Endometrial microvascular endothelial cells (primary cell): ENCODE results near the gene ZDHHC11B. TPM values are rescaled to one million over a fixed set of nuclear protein-coding genes. Genes with fewer than 3 reads are reported as not detected.
"Not testable (repeated sequence)": the region's sequence is repeated elsewhere in the genome, so short reads cannot be mapped to it uniquely, and the experiment has no call there.

Source experiments
- in situ Hi-C: cut with HindIII; loops from 2 replicates; pipeline ENCODE4 v1.10.0; 2017; ENCODE audit warnings: low sequenced_read_pairs, low pct_unique_long_range_greater_than_20kb; ENCODE audit errors: inconsistent ontology term
- total RNA-seq: library from RNA; depleted of rRNA; stranded (reverse); fragments of >200 nt; gene quantifications from one replicate; pipeline ENCODE4 v1.2.3, GENCODE V29; 2015; ENCODE audit errors: inconsistent ontology term

Gene ZDHHC11B
- total RNA-seq, 1 donor from 2014 or later: not detected

DNA sequence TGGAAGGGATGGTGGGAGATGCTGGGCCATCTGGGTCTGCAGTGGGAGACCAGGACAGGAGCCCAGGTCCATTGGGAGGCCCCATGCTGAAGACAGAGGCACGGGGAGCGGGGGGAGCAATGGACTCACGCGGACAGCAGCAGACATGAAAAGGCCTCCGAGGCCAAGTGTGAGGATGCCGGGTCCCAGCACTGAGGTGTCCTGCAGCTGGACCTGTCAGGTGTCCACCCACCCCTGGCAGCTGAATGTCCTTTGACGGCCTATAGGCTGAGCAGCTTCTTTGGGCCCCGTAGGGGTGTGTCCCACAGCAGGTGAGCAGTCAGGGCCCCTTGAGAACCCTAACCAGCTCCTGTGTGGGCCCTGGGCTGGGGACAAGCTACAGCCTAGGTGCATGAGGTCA lies 88.3 kb downstream of the ZDHHC11B start:
- in situ Hi-C loops: not testable (repeated sequence)

DNA sequence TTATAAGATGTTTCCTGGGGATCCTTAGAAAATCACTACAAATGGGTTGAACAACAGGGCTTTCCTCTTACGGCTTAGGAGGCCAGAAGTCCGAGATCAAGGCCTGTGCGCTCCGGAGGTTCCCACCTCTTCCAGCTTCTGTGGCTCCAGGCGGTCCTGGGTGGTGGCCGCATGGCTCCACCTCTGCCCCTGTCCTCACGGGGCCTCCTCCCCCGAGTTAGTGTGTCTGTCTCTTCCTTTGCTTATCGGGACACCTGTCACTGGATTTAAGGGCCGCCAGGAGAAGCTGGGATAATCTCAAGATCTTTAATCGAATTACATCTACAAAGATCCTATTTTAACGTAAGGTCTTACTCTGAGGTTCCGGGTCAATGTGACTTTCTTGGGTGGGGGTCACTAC lies 89.1 kb downstream of the ZDHHC11B start:
- in situ Hi-C loops: not testable (repeated sequence)

DNA sequence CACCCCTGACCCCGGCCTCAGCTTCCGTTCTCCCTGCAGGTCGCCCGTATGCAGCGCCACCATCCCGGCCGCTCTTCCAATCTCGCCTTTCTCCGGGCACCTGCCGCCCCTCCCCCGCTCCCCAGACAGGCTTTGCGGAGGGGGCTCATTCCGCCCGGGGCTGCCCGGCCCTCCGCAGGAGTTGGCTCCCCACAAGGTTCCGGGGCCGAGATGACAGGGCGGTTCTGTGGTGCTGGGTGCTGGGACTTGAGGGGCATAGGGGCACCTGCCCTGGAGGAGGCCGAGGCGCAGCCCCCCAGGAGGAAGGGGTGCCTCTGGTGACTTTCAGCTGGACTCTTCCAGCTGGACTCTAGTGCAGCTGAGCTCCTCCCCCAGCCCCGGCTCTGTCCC lies 90.5 kb downstream of the ZDHHC11B start:
- in situ Hi-C loops: not testable (repeated sequence)

DNA sequence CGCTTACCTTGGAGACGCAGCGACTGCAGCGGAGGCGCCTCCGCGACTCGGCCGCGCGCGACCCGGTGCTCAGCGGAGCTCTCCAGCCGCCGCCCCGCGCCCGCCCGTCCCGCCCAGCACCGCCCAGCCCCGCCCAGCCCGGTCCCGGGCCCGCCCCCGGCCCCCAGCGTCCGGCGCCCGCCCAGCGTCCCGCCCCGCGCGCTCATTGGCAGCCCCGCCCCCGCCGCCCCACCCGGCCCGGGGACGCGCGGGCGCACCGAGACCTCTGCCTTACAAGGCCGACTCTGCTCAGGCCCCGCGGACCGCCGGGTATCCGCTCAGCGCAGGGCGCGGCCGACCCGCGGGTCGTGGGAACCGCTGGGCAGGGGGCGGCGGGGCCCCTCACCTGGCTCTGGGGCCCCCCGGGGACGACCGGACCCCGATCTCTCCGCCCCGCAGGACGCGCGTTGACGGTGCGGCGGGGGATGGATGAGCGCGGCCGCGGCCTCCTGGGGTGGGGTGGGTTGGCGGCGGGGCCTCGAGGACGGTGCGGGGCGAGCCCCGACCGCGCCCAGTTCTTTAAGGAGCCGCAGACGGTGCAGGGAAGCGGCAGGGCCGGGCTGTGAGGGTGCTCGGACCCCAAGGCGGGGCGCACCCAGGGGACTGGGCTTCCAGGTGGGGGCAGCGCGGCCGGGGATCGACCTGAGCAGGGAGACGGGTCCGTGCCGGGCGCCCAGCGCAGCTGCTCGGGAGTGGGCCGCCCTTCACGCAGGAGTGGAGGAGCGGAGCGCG lies 91.1 kb downstream of the ZDHHC11B start, which contains the start of gene TPPP:
Gene TPPP (minus strand): TSS at position 82 of the 771 bp plus-strand sequence. CDS start 15,292 bp downstream, outside the sequence.
- in situ Hi-C loops: not testable (repeated sequence)

GRCh38 chr5:692529-693041 lies 91.9 kb downstream of the ZDHHC11B start:
- in situ Hi-C loops: not testable (repeated sequence)

GRCh38 chr5:691817-692528 lies 92.6 kb downstream of the ZDHHC11B start:
- in situ Hi-C loops: no loop called here

- in situ Hi-C loops: not testable (repeated sequence)
These were observed 93.5 kb downstream of the ZDHHC11B start for GRCh38 chr5:691049-691448.

DNA sequence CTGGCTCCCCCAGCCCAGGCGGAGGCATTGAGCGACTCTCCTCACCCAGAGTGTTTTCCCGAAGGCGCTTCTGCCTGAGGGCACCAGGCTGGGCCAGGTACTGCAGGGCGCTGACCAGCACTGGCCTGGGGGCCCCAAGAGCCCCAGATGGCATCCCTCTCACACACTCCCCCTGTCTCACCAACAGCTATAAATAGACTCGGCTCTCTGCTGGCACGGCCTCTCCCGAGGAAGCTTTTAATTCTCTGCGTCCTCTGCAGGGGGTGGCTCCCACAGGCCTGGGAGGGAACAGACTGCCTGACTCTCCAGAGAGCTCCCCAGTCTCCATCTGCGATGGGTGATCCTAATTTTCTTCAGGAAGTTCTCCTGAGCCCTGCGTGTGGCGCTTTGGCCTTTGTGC lies 94.2 kb downstream of the ZDHHC11B start:
- in situ Hi-C loops: not testable (repeated sequence)

DNA sequence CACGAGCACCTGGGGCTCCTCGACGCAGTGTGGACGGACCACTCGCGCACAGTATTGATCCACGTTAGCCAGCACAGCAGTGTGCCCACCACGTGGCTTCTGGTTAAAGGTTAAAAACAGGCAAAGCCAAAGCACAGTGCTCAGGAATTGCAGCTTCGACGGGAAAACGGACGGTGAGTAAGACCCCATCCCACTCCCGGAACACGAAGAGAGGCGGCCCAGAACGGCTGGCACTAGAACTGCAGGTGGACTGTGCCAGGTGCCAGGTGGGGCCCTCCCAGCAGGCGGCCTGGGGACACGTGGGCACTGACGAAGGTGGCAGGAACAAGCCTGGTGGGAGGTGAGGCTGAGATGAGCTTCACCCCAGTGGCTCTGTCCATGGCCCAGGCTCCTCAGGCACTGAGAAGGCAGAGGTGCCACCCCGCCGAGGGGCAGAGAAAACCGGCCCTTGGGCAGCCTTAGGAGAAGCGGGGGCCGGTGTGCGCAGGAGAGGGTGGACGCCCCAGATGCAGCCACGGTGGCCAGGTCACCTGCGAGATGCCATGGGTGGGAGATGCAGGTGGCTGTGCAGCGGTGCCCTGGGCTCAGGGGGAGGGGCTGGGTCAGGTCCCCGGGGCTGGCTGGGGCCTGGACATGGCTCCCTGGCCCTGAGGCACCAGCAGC lies 96.0 kb downstream of the ZDHHC11B start:
- in situ Hi-C loops: not testable (repeated sequence)

DNA sequence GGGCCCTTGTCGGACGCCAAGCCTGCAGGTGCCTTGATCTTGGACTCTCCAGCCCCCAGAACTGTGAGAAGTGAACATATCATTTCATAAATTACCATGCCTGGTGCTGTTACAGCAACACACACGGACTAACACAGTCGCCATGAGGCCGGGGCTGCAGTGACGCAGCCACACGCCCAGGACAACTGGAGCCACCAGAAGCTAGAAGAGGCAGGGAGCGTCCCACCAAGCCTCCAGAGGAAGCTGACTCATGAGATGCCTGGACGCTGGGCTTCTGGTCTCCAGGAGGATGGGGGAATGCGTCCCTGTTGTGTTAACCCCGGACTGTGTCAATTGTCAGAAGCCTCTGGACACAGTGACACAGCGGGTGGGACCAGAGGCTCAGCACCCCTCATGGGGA lies 97.6 kb downstream of the ZDHHC11B start:
- in situ Hi-C loops: not testable (repeated sequence)

GRCh38 chr5:686172-686523 lies 98.4 kb downstream of the ZDHHC11B start:
- in situ Hi-C loops: not testable (repeated sequence)

GRCh38 chr5:685262-686171 lies 99.0 kb downstream of the ZDHHC11B start:
- in situ Hi-C loops: no loop called here

- in situ Hi-C loops: no loop called here
These were observed 99.7 kb downstream of the ZDHHC11B start for GRCh38 chr5:684751-685216.

DNA sequence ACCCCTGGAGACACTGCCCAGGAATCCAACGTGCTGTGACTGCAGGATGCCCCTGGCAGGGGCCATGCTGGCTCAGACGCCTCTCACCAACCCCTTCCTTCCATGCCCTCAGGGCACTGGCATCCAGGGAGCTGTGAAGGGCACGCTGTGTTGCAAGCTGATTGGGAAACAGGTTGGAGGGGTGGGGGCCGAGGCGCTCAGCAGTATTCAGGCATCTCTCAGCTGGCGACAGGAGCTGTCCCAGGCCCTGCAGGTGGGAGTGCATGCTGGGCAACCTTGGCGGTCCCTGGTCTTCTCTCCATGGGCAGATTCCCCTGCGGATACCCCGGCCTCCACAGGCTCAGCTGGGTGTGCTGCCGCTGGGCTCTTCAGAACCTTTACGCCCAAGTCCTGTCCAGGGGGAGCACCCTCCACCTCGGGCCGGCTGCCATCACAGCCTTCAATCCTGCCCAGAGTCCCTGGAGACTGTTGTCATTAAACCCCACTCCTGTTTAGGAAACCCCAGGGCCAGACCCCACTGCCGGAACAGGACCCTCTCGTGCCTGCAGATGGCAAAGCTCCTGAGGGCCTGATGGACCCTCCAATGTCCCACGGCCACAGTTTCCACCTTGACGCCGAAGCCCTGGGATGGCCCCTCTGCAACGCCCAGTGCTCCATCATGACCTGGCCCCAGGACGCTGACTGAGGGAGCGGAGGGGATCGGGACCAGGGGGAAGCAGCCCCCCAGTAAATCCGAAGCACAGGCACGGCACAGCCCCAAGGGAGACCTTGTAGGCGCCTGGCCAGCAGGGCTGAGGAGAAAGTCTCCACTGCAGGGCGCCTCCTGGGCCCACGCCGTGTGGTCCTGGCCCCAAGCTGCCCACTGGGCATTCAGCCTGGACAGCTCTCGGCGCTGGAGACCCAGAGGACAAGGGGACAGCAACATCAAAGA lies 100.7 kb downstream of the ZDHHC11B start:
- in situ Hi-C loops: no loop called here

GRCh38 chr5:682651-683358 lies 101.7 kb downstream of the ZDHHC11B start:
- in situ Hi-C loops: not testable (repeated sequence)

DNA sequence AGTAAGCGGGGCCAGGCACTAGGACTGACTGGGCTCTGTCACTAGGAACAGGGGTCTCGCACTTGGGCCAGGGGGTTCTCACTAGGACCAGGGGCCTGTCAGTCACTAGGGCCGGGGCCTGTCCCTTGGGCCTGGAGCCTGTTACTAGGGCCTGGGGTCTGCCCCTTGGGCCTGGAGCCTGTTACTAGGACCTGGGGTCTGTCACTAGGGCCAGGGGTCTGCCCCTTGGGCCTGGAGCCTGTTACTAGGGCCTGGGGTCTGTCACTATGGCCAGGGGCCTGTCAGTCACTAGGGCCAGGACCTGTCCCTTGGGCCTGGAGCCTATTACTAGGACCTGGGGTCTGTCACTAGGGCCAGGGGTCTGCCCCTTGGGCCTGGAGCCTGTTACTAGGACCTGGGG lies 102.3 kb downstream of the ZDHHC11B start:
- in situ Hi-C loops: not testable (repeated sequence)
